HEK293 (cell line): ENCODE measurements around the gene TMEM135.

Source experiments
- CTCF ChIA-PET: fragments of 350-600 bp; formaldehyde crosslinking; extraction: SDS; loops from one replicate; lab custom pipeline; 2021; ENCODE audit warnings: antibody characterized with exemption; lab: Yijun Ruan, JAX
- POLR2A ChIA-PET: fragments of 300-600 bp; formaldehyde crosslinking; extraction: SDS; loops from one replicate; lab custom pipeline; 2020; ENCODE audit warnings: antibody characterized with exemption, inconsistent platforms; lab: Yijun Ruan, JAX
- H3K27ac ChIP-seq: fragments of 200-500 bp; sonication (Bioruptor generic); 2 replicates; pipeline ENCODE4 v1.5.1; 2014; ENCODE audit warnings: low read depth, low read length, control low read depth, inconsistent platforms; ENCODE audit errors: extremely low read depth
- H3K36me3 ChIP-seq, 2 experiments: fragments of 200-500 bp in 1 of 2; sonication (Bioruptor generic) in 1 of 2; 1 replicate in 1 of 2; 2 replicates in 1 of 2; pipeline ENCODE4 v1.5.1; 2014 to 2017; ENCODE audit warnings: inconsistent platforms in 2 of 2, low read length in 2 of 2; ENCODE audit not compliant: control insufficient read depth in 2 of 2, insufficient read depth in 1 of 2
- H3K4me1 ChIP-seq: fragments of 200-500 bp; sonication (Bioruptor generic); 2 replicates; pipeline ENCODE4 v1.5.1; 2014; ENCODE audit warnings: mild to moderate bottlenecking, low read length, inconsistent platforms; ENCODE audit not compliant: control insufficient read depth, insufficient read depth
- H3K4me3 ChIP-seq: 2 replicates; pipeline ENCODE4 v1.5.1; 2011; ENCODE audit warnings: low read depth, mild to moderate bottlenecking, control low read depth, low read length, moderate library complexity
- H3K9me3 ChIP-seq: fragments of 200-500 bp; sonication (Bioruptor generic); 2 replicates; pipeline ENCODE4 v1.5.1; 2014; ENCODE audit warnings: low read depth, low read length, inconsistent platforms; ENCODE audit not compliant: control insufficient read depth, insufficient read depth
- HOXC10 ChIP-seq: sonication (generic); formaldehyde crosslinking; IDR thresholded peaks from 2 replicates; pipeline ENCODE4 v1.8.1; 2023; ENCODE audit warnings: mild to moderate bottlenecking, missing genetic modification reagents
- HOXD13 ChIP-seq: sonication (generic); formaldehyde crosslinking; IDR thresholded peaks from 2 replicates; pipeline ENCODE4 v1.8.0; 2022; ENCODE audit warnings: missing genetic modification reagents, borderline replicate concordance
- KLF17 ChIP-seq: fragments of 450-650 bp; formaldehyde crosslinking; IDR thresholded peaks from 2 replicates; pipeline ENCODE4 v1.5.1; 2016; ENCODE audit warnings: missing biosample characterization, missing genetic modification characterization
- ZBTB7A ChIP-seq: fragments of 450-650 bp; formaldehyde crosslinking; IDR thresholded peaks from 2 replicates; pipeline ENCODE4 v1.5.1; 2016; ENCODE audit warnings: low read depth, missing biosample characterization, missing genetic modification characterization
- ZFP3 ChIP-seq: fragments of 450-650 bp; formaldehyde crosslinking; IDR thresholded peaks from 2 replicates; pipeline ENCODE4 v1.5.1; 2016; ENCODE audit warnings: low read depth, missing biosample characterization, missing genetic modification characterization
- ZFP69B ChIP-seq: fragments of 450-650 bp; formaldehyde crosslinking; IDR thresholded peaks from 2 replicates; pipeline ENCODE4 v1.5.1; 2016; ENCODE audit warnings: missing biosample characterization, missing genetic modification characterization
- ZNF10 ChIP-seq: fragments of 450-650 bp; formaldehyde crosslinking; IDR thresholded peaks from 2 replicates; pipeline ENCODE4 v1.5.1; 2017; ENCODE audit warnings: missing biosample characterization, missing genetic modification characterization
- ZNF121 ChIP-seq: fragments of 450-650 bp; formaldehyde crosslinking; IDR thresholded peaks from 2 replicates; pipeline ENCODE4 v1.5.1; 2016; ENCODE audit warnings: missing biosample characterization, missing genetic modification characterization
- ZNF184 ChIP-seq: fragments of 450-650 bp; IDR thresholded peaks from 2 replicates; pipeline ENCODE4 v1.5.1; 2018; ENCODE audit warnings: missing biosample characterization, mild to moderate bottlenecking, missing genetic modification characterization
- ZNF214 ChIP-seq: fragments of 450-650 bp; formaldehyde crosslinking; IDR thresholded peaks from 2 replicates; pipeline ENCODE4 v1.5.1; 2017; ENCODE audit warnings: missing biosample characterization, mild to moderate bottlenecking, missing genetic modification characterization, borderline replicate concordance
- ZNF510 ChIP-seq: fragments of 450-650 bp; formaldehyde crosslinking; IDR thresholded peaks from 2 replicates; pipeline ENCODE4 v1.5.1; 2018; ENCODE audit warnings: mild to moderate bottlenecking, missing genetic modification characterization, missing biosample characterization; ENCODE audit not compliant: insufficient replicate concordance
- ZNF521 ChIP-seq: fragments of 450-650 bp; formaldehyde crosslinking; IDR thresholded peaks from 2 replicates; pipeline ENCODE4 v1.5.1; 2017; ENCODE audit warnings: missing biosample characterization, mild to moderate bottlenecking, missing genetic modification characterization
- ZNF555 ChIP-seq: fragments of 450-650 bp; formaldehyde crosslinking; conservative IDR thresholded peaks from 2 replicates; pipeline ENCODE4 v1.5.1; 2017; ENCODE audit warnings: missing biosample characterization, mild to moderate bottlenecking, missing genetic modification characterization, inconsistent platforms
- ZNF558 ChIP-seq: fragments of 450-650 bp; formaldehyde crosslinking; IDR thresholded peaks from 2 replicates; pipeline ENCODE4 v1.5.1; 2016; ENCODE audit warnings: missing biosample characterization, missing genetic modification characterization
- ZNF571 ChIP-seq: fragments of 450-650 bp; formaldehyde crosslinking; IDR thresholded peaks from 2 replicates; pipeline ENCODE4 v1.5.0; 2017; ENCODE audit warnings: missing biosample characterization, missing genetic modification characterization
- ZNF707 ChIP-seq: fragments of 450-650 bp; formaldehyde crosslinking; IDR thresholded peaks from 2 replicates; pipeline ENCODE4 v1.5.1; 2016; ENCODE audit warnings: missing biosample characterization, missing genetic modification characterization
- ZNF830 ChIP-seq: fragments of 450-650 bp; IDR thresholded peaks from 2 replicates; pipeline ENCODE4 v1.5.0; 2018; ENCODE audit warnings: missing biosample characterization, missing genetic modification characterization, low read depth, mild to moderate bottlenecking, moderate library complexity
- TF ChIP-seq, protein P1 (sequence below): fragments of 450-650 bp; formaldehyde crosslinking; IDR thresholded peaks from 2 replicates; pipeline ENCODE4 v1.5.0; 2017; ENCODE audit warnings: missing biosample characterization, missing genetic modification characterization, borderline replicate concordance
- TF ChIP-seq, protein P2 (sequence below): fragments of 450-650 bp; formaldehyde crosslinking; IDR thresholded peaks from 2 replicates; pipeline ENCODE4 v1.5.1; 2016; ENCODE audit warnings: missing biosample characterization, missing genetic modification characterization

The TMEM135 gene

GRCh38 chr11:87239531-87239930 is 201.8 kb downstream of the TMEM135 start (continued):
- TF ChIP-seq ZFP69B (tag by site-specific recombination) = no peak
- no peak for TF ChIP-seq HOXC10 (CRISPR knock-in tag)

- Histone ChIP-seq H3K4me1 (no peaks in the 10 kb centered on the region), H3K4me3 (no peak overlapping the region), H3K9me3 (no peaks in the 10 kb centered on the region)
- no peak for TF ChIP-seq ZNF571
- TF ChIP-seq ZNF558 (tag by site-specific recombination) = no peak
- TF ChIP-seq, all 188 proteins: peak for 0
- POLR2A ChIA-PET = no interaction called here
- CTCF ChIA-PET = no interaction called here
- Histone ChIP-seq H3K36me3 (no peaks in the 10 kb centered on the region), H3K27ac (no peak overlapping the region)
Observed at GRCh38 chr11:87251560-87251959, 213.8 kb downstream of the TMEM135 start.

GRCh38 chr11:87252869-87253268 is 215.1 kb downstream of the TMEM135 start:
- no peaks in the 10 kb centered on the region for H3K4me1 ChIP-seq
- ChIA-PET CTCF (no interaction called here), POLR2A (no interaction called here)
- no peaks in the 10 kb centered on the region for H3K36me3 ChIP-seq
- TF ChIP-seq HOXD13 (CRISPR knock-in tag) = no peak
- no peak for TF ChIP-seq ZFP3
- no peaks in the 10 kb centered on the region for H3K9me3 ChIP-seq
- H3K27ac ChIP-seq = no peak overlapping the region
- H3K4me3 ChIP-seq = no peak overlapping the region

DNA sequence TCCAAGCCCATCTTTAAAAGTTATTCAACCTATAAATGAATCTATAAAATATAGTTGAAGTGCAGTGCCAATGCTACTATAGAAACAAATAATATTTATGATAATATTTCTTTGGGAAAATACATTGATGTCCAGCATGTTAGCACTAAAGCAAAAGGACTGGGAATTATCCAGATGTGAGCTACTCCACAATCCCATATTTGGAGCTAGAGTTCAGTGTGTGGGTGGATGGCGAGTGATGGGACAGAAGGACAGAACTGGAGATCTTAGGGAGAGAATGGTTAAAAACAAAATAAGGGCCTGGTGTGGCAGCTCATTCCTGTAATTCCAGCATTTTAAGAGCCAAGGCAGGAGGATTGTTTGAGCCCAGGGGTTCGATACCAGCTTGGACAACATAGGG is 216.8 kb downstream of the TMEM135 start:
- POLR2A ChIA-PET = no interaction called here

More for the DNA sequence above, 216.8 kb downstream of the TMEM135 start:
- H3K36me3 ChIP-seq = no peaks in the 10 kb centered on the region
- H3K4me1 ChIP-seq = no peaks in the 10 kb centered on the region
- TF ChIP-seq, protein P1, sequence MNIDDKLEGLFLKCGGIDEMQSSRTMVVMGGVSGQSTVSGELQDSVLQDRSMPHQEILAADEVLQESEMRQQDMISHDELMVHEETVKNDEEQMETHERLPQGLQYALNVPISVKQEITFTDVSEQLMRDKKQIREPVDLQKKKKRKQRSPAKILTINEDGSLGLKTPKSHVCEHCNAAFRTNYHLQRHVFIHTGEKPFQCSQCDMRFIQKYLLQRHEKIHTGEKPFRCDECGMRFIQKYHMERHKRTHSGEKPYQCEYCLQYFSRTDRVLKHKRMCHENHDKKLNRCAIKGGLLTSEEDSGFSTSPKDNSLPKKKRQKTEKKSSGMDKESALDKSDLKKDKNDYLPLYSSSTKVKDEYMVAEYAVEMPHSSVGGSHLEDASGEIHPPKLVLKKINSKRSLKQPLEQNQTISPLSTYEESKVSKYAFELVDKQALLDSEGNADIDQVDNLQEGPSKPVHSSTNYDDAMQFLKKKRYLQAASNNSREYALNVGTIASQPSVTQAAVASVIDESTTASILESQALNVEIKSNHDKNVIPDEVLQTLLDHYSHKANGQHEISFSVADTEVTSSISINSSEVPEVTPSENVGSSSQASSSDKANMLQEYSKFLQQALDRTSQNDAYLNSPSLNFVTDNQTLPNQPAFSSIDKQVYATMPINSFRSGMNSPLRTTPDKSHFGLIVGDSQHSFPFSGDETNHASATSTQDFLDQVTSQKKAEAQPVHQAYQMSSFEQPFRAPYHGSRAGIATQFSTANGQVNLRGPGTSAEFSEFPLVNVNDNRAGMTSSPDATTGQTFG (tag by site-specific recombination) = no peak
- TF ChIP-seq ZNF555 (tag by site-specific recombination) = no peak
- no peak for TF ChIP-seq ZNF10
- TF ChIP-seq ZNF184 = no peak
- TF ChIP-seq ZNF707 (tag by site-specific recombination) = no peak
- TF ChIP-seq, protein P2, sequence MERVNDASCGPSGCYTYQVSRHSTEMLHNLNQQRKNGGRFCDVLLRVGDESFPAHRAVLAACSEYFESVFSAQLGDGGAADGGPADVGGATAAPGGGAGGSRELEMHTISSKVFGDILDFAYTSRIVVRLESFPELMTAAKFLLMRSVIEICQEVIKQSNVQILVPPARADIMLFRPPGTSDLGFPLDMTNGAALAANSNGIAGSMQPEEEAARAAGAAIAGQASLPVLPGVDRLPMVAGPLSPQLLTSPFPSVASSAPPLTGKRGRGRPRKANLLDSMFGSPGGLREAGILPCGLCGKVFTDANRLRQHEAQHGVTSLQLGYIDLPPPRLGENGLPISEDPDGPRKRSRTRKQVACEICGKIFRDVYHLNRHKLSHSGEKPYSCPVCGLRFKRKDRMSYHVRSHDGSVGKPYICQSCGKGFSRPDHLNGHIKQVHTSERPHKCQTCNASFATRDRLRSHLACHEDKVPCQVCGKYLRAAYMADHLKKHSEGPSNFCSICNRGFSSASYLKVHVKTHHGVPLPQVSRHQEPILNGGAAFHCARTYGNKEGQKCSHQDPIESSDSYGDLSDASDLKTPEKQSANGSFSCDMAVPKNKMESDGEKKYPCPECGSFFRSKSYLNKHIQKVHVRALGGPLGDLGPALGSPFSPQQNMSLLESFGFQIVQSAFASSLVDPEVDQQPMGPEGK = no peak
- TF ChIP-seq ZNF510 = no peak
- TF ChIP-seq ZBTB7A = no peak
- no peak for TF ChIP-seq ZNF521
- TF ChIP-seq KLF17 = no peak
- TF ChIP-seq ZNF121 = no peak
- TF ChIP-seq ZNF214 (tag by site-specific recombination) = no peak
- no peak for TF ChIP-seq ZNF830 (tag by site-specific recombination)
- H3K4me3 ChIP-seq = no peak overlapping the region
- H3K27ac ChIP-seq = no peak overlapping the region
- CTCF ChIA-PET = no interaction called here
- no peaks in the 10 kb centered on the region for H3K9me3 ChIP-seq
